NCI-H526 treated with DMSO at 0.1 percent for 48 hours (cell line): ENCODE measurements around the gene PRF1.
"Not testable (repeated sequence)": the region's sequence is repeated elsewhere in the genome, so short reads cannot be mapped to it uniquely, and the experiment has no call there.

ENCODE experiments used
- DNase-seq: peaks from one replicate; lab custom pipeline; 2025; lab: John Stamatoyannopoulos, UW

Gene PRF1

DNA sequence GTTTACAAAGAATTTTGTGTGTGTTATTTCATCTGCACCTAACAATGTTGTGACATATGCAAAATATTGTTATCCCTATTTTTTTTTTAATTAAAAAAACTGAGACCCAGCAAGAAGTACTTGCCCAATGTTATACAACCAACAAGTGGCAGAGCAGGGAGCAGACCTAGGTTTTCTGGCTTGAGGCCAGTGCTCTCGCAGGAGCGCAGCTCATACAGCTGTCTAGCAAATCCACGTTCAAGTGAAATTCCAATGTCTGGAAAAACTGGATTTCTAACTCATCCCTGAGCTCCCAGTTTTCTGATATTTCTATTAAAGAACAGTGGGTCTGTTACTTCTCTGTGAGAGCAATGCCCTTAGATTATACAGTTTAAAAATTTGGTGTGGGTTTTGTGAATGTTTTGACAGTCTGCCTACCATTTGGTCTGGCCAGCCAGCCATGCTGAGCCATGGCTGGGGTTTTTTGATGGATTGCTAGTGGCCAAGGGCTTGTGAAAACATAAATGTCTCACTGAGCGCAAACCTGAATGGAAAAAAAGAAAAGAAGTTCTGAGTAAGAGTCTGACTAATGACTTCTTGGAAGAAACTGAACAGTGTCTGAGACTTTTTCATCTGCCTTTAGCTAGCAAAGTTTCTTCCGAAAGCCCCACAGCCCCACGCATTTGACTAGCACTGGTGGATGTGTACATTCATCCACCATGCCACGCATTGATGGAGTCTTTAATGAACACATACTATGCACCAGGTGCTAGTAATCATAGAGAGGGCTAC lies 15.4 kb upstream of the PRF1 start:
- no peak for DNase-seq

DNA sequence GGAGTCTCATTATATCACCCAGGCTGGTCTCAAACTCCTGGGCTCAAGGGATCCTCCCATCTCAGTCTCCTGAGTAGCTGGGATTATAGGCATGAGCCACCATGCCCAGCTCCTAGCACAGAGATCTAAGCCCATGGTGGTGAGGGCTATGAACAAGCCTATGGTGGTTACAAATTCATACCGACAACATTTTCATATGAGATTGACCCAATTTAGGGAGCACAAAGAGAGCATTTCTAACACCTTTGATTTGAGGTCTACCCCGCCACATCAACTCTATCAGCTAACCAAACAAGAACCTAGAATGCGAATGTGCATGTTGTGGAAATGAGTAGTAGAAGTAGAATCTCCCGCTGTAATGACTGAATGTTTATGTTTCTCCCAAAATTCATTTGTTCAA lies 14.2 kb upstream of the PRF1 start:
- no peak for DNase-seq

DNA sequence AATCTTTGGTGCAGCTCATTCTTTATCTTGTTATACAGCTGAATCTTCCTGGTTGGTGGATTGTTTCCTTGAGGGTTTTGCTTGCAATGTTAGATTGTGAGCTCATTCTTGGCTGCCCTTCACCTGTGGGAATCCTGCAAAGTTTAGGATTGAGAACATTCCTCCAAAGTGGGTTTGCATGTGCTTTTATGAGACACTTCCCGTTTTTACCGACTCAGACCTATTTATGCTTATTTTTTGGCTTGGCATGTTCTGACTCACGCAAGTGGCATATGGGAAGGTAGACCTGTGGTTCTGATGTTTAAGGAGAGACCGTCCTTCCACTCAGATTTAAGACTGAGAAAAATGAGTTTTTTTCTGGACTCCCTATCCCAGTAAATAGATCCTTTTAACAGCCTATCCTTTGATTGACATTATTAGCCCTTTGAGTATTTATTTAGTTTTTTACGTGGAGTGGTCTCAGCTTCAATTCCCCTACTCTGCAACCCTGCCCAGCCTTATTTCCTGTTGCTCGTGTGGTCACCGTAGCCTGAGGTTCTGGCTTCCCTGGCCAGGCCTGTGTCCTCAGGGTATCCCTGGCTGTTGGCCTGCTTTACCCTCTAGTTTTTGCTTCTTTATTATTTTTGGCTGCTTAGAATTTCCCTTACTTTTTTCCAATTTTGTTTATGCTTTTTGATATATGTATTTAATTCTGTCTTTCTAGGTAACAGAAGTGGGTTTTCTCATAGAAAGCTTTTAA lies 13.4 kb upstream of the PRF1 start:
- no peak for DNase-seq

DNA sequence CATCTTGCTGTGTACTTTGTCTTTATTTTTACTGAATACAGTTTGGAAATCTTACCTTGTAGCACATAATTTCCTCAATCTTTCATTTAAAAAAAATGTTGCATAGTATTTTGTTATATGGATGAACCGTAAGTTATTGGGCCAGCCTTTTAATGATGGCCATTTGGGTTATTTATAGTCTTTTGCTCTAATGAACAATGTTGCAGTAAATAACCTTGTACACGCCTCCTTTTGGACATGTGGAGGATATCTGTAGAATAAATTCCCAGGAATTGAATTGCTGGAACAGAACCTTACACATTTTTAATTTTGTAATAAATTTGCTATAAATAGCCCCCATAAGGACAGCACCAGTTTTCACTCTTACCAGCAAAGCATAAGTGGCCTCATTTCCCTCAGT lies 12.7 kb upstream of the PRF1 start:
- no peak for DNase-seq

- not testable (repeated sequence) for DNase-seq
Observed at GRCh38 chr10:70614364-70614763, 11.8 kb upstream of the PRF1 start.

DNA sequence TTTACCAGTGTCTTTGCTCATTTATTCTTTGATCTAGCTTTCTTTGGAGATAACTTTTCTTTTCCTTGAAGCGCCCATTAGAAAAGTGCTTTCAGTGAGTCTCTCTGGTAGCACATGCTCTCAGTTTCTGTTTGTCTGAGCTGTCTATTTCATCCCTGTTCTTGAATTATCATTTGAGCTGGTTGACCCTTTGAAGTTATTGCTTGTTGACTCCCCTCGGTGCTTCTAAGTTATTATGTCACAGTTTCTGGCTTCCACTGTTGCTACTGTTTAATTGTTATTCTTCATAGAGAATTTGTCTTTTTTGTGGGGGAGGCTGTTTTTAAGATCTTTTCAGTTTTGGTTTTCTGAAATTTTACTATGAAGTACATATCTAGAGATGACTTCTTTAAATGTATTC lies 11.4 kb upstream of the PRF1 start:
- DNase-seq = no peak

DNA sequence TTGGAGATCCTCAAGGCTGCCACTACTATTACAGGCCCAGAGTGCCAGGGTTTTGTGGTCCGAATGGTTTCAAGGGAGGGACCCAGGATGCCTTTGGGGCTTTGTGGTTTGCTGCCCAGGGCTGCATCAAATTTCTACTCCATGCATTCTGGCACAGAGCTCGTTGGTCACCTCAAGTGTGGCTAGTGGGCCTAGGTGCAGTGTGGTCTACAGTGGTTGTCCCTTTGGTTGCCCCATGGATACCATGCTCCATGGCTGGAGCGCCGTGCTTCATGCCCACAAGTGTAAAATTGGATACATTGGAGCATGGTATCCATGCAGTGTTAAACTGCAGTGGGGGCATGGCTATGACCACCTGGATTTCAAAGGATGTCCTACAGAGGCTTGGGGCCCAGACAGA lies 5.4 kb upstream of the PRF1 start:
- DNase-seq = no peak

GRCh38 chr10:70605161-70605560 lies 2.6 kb upstream of the PRF1 start:
- no peak for DNase-seq

DNA sequence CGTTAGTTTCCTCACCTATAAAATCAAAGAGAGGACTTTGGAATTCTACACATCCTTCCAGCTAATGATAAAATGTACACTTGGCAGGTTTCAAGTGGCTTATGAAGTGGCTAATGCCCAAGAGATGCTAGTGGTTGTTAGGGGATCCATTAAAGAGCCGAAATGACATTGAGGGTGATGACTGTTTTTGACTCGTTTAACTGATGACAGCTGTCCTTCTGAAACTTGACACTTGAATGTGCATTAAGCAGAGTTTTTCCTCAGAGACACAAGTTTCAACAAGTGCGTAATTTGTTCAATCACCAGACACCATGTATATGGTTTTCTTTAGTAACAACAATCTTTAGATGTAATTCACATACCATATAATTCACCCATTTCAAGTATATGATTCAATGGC lies 1.6 kb upstream of the PRF1 start:
- DNase-seq = no peak

- DNase-seq = no peak
Observed at GRCh38 chr10:70603449-70603801, 884 bp upstream of the PRF1 start.

GRCh38 chr10:70601746-70602145 lies 795 bp downstream of the PRF1 start:
- no peak for DNase-seq

DNA sequence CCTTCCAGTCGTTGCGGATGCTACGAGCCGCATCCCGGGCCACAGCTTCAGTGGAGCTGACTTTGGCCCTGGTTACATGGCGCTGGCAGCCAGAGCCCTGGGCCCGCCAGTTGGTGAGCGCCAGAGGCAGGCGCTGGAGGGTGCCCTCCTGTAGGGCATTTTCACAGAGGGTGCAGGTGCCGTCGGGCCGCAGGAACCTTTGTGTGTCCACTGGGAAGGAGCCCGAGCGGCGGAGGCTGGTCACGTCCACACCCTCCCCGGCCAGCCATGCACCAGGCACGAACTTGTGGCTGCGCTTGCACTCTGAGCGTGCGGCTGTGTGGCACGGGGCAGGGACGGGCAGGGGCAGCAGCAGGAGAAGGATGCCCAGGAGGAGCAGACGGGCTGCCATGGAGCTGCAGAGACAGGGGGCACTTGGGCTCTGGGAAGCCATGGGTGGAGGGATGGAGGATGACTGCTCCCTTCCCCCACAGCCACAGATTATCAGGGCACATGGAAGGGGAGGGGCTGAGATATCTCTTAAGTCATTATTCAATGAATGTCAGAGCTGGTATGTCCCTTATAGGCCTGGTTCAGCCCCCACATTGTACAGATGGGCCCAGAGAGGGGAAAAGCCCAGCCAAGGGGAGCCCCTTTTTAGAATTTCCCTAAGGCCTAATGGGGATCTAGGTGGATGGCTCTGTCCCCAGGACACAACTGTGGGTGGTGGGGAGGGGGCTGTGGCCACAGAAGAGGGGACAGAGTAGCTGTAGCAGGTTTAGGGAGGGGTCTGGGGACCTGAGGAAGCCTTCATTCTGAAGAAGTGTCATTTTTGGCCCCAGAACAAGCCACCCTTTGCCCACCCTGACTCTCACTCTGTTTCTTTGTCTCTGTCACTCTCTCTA lies 1.8 kb downstream of the PRF1 start:
- no peak for DNase-seq

GRCh38 chr10:70599791-70600190 lies 2.8 kb downstream of the PRF1 start:
- DNase-seq = no peak

DNA sequence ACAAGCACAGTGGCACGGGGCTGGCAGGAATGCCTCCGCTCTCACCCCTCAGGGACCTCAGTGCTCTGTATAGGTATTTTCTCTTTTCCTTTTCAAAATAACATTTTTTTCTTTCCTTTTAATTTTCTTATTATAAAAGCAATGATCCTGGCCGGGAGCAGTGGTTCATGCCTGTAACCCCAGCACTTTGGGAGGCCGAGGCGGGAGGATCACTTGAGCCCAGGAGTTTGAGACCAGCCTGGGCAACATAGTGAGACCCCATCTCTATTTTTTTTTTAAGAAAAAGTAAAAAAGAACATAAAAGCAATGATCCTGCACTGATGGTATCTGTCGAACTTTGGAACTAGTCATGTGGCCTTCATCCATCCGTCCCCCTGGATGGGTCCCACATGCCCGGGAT lies 3.2 kb downstream of the PRF1 start:
- no peak for DNase-seq

DNA sequence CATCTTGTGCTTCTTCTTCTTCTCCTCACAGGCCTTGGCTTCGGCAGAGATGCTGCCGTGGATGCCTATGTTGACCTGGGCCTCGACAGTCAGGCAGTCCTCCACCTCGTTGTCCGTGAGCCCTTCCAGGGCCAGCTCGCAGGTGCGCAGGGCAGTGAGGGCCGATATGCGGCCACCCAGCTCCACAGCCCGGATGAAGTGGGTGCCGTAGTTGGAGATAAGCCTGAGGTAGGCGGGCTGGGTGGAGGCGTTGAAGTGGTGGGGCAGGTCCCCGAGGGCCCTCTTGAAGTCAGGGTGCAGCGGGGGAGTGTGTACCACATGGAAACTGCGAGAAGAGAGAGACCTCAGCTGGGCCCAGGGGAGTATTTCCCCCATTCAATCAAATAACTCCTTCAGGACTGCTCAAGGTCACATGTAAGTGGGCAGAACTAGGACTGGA lies 3.7 kb downstream of the PRF1 start:
- no peak for DNase-seq

DNA sequence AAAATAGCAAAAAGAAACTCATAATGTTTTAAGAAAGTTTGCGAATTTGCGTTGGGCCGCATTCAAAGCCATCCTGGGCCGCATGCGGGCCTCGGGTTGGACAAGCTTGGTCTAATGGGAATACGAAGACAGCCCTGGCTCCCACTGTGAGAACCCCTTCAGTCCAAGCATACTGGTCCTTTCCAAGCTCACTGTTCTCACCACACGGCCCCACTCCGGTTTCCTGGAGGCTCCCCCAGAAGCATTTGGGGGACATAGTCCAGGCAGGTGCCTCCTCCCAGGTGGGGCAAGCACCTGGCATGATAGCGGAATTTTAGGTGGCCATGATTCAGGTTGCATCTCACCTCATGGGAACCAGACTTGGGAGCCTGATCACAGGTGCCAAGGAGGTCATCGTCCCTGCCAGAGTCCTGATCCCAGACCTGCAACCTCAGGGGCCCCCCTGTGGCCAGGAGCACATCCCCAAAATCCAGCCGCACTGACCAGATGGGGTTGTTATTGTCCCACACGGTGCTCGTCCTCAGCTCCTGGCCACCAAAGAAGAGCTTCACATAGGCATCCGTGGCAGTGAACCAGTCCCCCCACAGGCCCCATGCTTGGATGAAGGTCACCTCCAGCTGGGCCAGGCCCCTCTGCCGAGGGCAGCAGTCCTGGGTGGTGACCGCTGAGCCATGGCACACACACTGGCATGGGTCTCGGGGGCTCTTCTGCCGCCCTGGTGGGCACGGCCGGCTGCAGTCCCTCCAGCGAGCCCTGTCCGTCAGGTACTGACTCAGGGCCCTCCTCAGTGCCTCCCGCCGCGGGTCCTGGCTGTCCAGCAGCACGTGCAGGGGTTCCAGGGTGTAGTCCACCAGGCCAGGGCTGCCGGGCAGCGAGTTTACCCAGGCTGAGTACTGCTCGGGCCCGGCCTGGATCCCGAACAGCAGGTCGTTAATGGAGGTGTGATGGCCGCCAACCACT lies 4.4 kb downstream of the PRF1 start:
- no peak for DNase-seq

GRCh38 chr10:70596860-70597809 lies 5.4 kb downstream of the PRF1 start:
- no peak for DNase-seq

DNA sequence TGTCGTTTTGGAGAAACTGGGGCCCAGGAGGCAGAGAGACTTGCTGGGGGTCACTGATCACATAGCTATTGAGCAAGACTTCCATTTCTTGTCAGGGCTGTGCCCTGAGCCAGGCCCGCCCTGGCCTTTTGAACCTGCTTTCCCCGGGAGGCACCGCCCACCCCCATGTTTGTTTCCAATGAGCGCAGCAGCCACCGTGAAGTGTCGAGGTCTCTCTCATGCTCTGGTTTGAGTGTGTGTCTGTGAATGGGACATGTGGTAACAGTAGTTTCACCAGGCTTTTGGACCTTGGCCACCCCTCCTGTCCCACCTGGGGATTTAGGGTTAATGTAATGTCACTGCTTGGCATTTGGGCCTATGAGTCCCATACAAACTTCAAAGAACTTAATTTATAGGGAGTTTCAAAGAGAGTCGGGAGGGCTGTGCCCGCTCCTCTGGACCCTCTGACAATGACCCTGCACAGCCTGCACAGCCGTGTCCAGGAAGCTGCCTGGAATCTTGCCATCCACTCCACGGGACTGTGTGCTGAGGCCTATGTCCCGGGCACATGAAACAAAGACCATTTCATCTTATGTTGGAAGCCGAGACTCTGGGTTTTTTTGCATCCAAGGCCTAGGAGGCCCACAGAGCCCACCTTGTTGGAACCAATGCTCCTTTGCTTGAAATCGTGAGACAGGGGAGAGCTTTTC lies 6.3 kb downstream of the PRF1 start:
- DNase-seq = no peak

GRCh38 chr10:70595566-70596016 lies 7.0 kb downstream of the PRF1 start:
- no peak for DNase-seq

DNA sequence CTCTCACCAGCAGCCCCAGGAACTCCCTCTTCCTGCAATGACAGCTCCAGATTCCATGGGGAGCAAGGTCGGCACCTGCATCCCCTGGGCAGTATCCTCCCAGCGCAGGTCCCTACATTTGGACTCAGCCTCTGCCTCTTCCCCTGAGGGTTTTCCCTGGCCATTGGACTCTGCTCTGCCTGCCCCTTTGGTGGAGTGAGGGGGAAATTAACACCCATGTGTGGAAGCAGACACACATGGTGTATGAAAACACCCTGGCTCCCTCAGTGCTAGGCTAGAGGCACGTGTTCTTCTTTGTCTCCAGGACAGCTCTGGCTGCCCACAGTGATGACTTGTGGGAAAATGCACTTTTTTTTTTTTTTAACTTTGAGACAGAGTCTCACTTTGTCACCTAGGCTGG lies 8.4 kb downstream of the PRF1 start:
- DNase-seq = no peak
